Measurements from ENCODE around the gene TMEM106B. TPM values are rescaled to one million over a fixed set of nuclear protein-coding genes. Genes with fewer than 3 reads are reported as not detected.

Gene TMEM106B
- total RNA-seq, 2 donors from 2014 or later, result 40.3 to 59.6 TPM

GRCh38 chr7:12237007-12237406 lies 25.9 kb downstream of the TMEM106B start:
- H3K9me3 ChIP-seq (ENCODE audit: control insufficient read depth, low read length), result peaks cover 9% of the 10 kb centered on the region
- Mint-ChIP-seq H3K36me3 (ENCODE audit: low read depth) (peaks cover 24% of the 10 kb centered on the region), H3K9me3 (no peaks in the 10 kb centered on the region), H3K27me3 (ENCODE audit: insufficient read depth) (no peaks in the 10 kb centered on the region), H3K4me3 (no peak overlapping the region), H3K4me1 (no peaks in the 10 kb centered on the region), H3K27ac (no peak overlapping the region)
- H3K36me3 ChIP-seq (ENCODE audit: control insufficient read depth, insufficient read depth, low read length), result peaks cover 28% of the 10 kb centered on the region
- DNase-seq, result no peak
- no peak overlapping the region for H3K9ac ChIP-seq (ENCODE audit: extremely low read depth, low read length, poor library complexity, severe bottlenecking)
- H3K4me1 ChIP-seq (ENCODE audit: control insufficient read depth, insufficient read depth, low read length), result no peaks in the 10 kb centered on the region
- no peak overlapping the region for H3K4me3 ChIP-seq (ENCODE audit: low read length)
- WGBS, 2 experiments (ENCODE audit: insufficient coverage in 1 of 2, insufficient read length in 1 of 2), result 100% methylated on average over 1 of the region's 1 CpG; no CpG with 5 or more reads in 1 of the 2 experiments
- H3K27ac ChIP-seq (ENCODE audit: low read depth, low read length), result no peak overlapping the region
- H3K27me3 ChIP-seq (ENCODE audit: control insufficient read depth, insufficient read depth, low read length, poor library complexity, severe bottlenecking), result no peaks in the 10 kb centered on the region
- TF ChIP-seq CTCF (conservative IDR thresholded peaks at IDR 0.05), result no peak

- no peak for TF ChIP-seq CTCF (conservative IDR thresholded peaks at IDR 0.05)
- Histone ChIP-seq H3K4me1 (ENCODE audit: control insufficient read depth, insufficient read depth, low read length) (no peaks in the 10 kb centered on the region), H3K36me3 (ENCODE audit: control insufficient read depth, insufficient read depth, low read length) (peaks cover 15% of the 10 kb centered on the region), H3K9me3 (ENCODE audit: control insufficient read depth, low read length) (peaks cover 9% of the 10 kb centered on the region), H3K9ac (ENCODE audit: extremely low read depth, low read length, poor library complexity, severe bottlenecking) (no peak overlapping the region), H3K4me3 (ENCODE audit: low read length) (no peak overlapping the region), H3K27ac (ENCODE audit: low read depth, low read length) (no peak overlapping the region), H3K27me3 (ENCODE audit: control insufficient read depth, insufficient read depth, low read length, poor library complexity, severe bottlenecking) (no peaks in the 10 kb centered on the region)
- no peak overlapping the region for H3K27ac Mint-ChIP-seq
- no peaks in the 10 kb centered on the region for H3K9me3 Mint-ChIP-seq
- H3K4me3 Mint-ChIP-seq, result no peak overlapping the region
- H3K27me3 Mint-ChIP-seq (ENCODE audit: insufficient read depth), result no peaks in the 10 kb centered on the region
- WGBS, 2 experiments (ENCODE audit: insufficient coverage in 1 of 2, insufficient read length in 1 of 2), result 88 to 92% methylated on average over 3 of the region's 3 CpGs
- no peaks in the 10 kb centered on the region for H3K4me1 Mint-ChIP-seq
- peaks cover 21% of the 10 kb centered on the region for H3K36me3 Mint-ChIP-seq (ENCODE audit: low read depth)
- DNase-seq, result no peak
These were observed 28.7 kb downstream of the TMEM106B start for GRCh38 chr7:12239806-12240205.

GRCh38 chr7:12244129-12244528 lies 33.0 kb downstream of the TMEM106B start:
- Mint-ChIP-seq H3K4me1 (no peaks in the 10 kb centered on the region), H3K9me3 (no peaks in the 10 kb centered on the region), H3K36me3 (ENCODE audit: low read depth) (peaks cover 4% of the 10 kb centered on the region), H3K4me3 (no peak overlapping the region), H3K27ac (no peak overlapping the region), H3K27me3 (ENCODE audit: insufficient read depth) (no peaks in the 10 kb centered on the region)
- Histone ChIP-seq H3K27me3 (ENCODE audit: control insufficient read depth, insufficient read depth, low read length, poor library complexity, severe bottlenecking) (no peaks in the 10 kb centered on the region), H3K9me3 (ENCODE audit: control insufficient read depth, low read length) (no peaks in the 10 kb centered on the region), H3K36me3 (ENCODE audit: control insufficient read depth, insufficient read depth, low read length) (no peaks in the 10 kb centered on the region), H3K4me1 (ENCODE audit: control insufficient read depth, insufficient read depth, low read length) (no peaks in the 10 kb centered on the region), H3K27ac (ENCODE audit: low read depth, low read length) (no peak overlapping the region), H3K4me3 (ENCODE audit: low read length) (no peak overlapping the region), H3K9ac (ENCODE audit: extremely low read depth, low read length, poor library complexity, severe bottlenecking) (no peak overlapping the region)
- WGBS, 2 experiments (ENCODE audit: insufficient coverage in 1 of 2, insufficient read length in 1 of 2), result 69 to 71% methylated on average over 2 to 3 of the region's 3 CpGs
- TF ChIP-seq CTCF (conservative IDR thresholded peaks at IDR 0.05), result peak; percentile 87
- DNase-seq, result peak; percentile 78
